ENCODE results near the gene IGFBP4.
"Not testable (repeated sequence)": the region's sequence is repeated elsewhere in the genome, so short reads cannot be mapped to it uniquely, and the experiment has no call there.

The IGFBP4 gene

GRCh38 chr17:40443196-40443987 is at the start of gene IGFBP4:
Gene IGFBP4 (plus strand): TSS chr17:40443450. CDS start chr17:40443736, 286 bp downstream.
- peak; percentile 82 for DNase-seq

- peak; percentile 52 for DNase-seq
These were observed 44.1 kb upstream of the IGFBP4 start for GRCh38 chr17:40399185-40399584.

- DNase-seq, result no peak
These were observed 40.6 kb upstream of the IGFBP4 start for GRCh38 chr17:40402668-40403067.

- no peak for DNase-seq
These were observed 39.2 kb upstream of the IGFBP4 start for GRCh38 chr17:40404003-40404402.

GRCh38 chr17:40407460-40407859 is 35.8 kb upstream of the IGFBP4 start:
- no peak for DNase-seq

GRCh38 chr17:40409540-40409939 is 33.7 kb upstream of the IGFBP4 start:
- DNase-seq, result not testable (repeated sequence)

- DNase-seq, result no peak
These were observed 33.2 kb upstream of the IGFBP4 start for GRCh38 chr17:40410082-40410481.

- no peak for DNase-seq
These were observed 31.4 kb upstream of the IGFBP4 start for GRCh38 chr17:40411821-40412220.

- no peak for DNase-seq
These were observed 30.4 kb upstream of the IGFBP4 start for GRCh38 chr17:40412880-40413279.

- not testable (repeated sequence) for DNase-seq
These were observed 28.9 kb upstream of the IGFBP4 start for GRCh38 chr17:40414312-40414711.

- peak; percentile 14 for DNase-seq
These were observed 27.9 kb upstream of the IGFBP4 start for GRCh38 chr17:40415390-40415789.

GRCh38 chr17:40416671-40417070 is 26.6 kb upstream of the IGFBP4 start:
- DNase-seq, result no peak

GRCh38 chr17:40417258-40417608 is 26.0 kb upstream of the IGFBP4 start:
- DNase-seq, result peak; percentile 44

- DNase-seq, result peak; percentile 100
These were observed 25.4 kb upstream of the IGFBP4 start, which contains the start of gene TOP2A for GRCh38 chr17:40417609-40418427. Gene TOP2A (minus strand): TSS chr17:40417896. CDS start chr17:40417791, 105 bp downstream.

- DNase-seq, result no peak
These were observed 24.9 kb upstream of the IGFBP4 start for GRCh38 chr17:40418428-40418706.

- DNase-seq, result peak; percentile 58
These were observed 23.5 kb upstream of the IGFBP4 start for GRCh38 chr17:40419559-40420331.

GRCh38 chr17:40422990-40423633 is 20.1 kb upstream of the IGFBP4 start:
- no peak for DNase-seq

- no peak for DNase-seq
These were observed 17.5 kb upstream of the IGFBP4 start for GRCh38 chr17:40425741-40426140.

GRCh38 chr17:40427002-40427491 is 16.2 kb upstream of the IGFBP4 start:
- no peak for DNase-seq

- no peak for DNase-seq
These were observed 12.7 kb upstream of the IGFBP4 start for GRCh38 chr17:40430272-40431230.

GRCh38 chr17:40431231-40431602 is 12.0 kb upstream of the IGFBP4 start:
- DNase-seq, result no peak

Measured in NCI-H146 (cell line).